ENCODE data around the gene SLC12A8.

DNA sequence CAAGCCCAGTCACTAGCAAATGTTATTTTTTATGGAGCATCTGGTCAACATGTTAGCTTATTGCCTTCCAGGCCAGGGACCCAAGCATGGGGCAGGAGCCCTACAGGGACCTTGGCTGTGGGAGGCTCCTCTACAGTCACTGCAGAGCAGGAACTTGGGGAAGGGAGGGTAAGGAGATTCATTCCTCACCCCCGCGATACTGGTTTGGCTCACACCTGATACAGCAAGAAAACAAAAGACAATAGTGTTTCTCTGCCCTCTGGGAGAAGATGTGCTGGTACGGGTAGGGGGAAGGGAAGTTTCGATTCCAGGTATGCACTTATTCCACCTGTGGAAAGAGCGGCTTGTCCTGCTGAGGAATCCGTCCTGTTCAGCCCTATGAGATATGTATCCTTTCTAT, 77.6 kb downstream of the SLC12A8 start:
- TF ChIP-seq, protein P1, sequence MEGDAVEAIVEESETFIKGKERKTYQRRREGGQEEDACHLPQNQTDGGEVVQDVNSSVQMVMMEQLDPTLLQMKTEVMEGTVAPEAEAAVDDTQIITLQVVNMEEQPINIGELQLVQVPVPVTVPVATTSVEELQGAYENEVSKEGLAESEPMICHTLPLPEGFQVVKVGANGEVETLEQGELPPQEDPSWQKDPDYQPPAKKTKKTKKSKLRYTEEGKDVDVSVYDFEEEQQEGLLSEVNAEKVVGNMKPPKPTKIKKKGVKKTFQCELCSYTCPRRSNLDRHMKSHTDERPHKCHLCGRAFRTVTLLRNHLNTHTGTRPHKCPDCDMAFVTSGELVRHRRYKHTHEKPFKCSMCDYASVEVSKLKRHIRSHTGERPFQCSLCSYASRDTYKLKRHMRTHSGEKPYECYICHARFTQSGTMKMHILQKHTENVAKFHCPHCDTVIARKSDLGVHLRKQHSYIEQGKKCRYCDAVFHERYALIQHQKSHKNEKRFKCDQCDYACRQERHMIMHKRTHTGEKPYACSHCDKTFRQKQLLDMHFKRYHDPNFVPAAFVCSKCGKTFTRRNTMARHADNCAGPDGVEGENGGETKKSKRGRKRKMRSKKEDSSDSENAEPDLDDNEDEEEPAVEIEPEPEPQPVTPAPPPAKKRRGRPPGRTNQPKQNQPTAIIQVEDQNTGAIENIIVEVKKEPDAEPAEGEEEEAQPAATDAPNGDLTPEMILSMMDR (IDR thresholded peaks at IDR 0.05; ENCODE audit: low read depth, low read length) = no peak
- TF ChIP-seq MYC (IDR thresholded peaks at IDR 0.05; ENCODE audit: low read depth, low read length) (no peak), POLR2A (IDR thresholded peaks at IDR 0.05; ENCODE audit: extremely low read depth, insufficient read length) (no peak)
- TF ChIP-seq, protein P2, sequence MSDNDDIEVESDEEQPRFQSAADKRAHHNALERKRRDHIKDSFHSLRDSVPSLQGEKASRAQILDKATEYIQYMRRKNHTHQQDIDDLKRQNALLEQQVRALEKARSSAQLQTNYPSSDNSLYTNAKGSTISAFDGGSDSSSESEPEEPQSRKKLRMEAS (IDR thresholded peaks at IDR 0.05; ENCODE audit: low read depth, low read length) = no peak
